ENCODE measurements around the gene FBXW7. TPM values are rescaled to one million over a fixed set of nuclear protein-coding genes. Genes with fewer than 3 reads are reported as not detected.

The FBXW7 gene
- total RNA-seq, 1 experiment from 2014 or later = 27.1 TPM

DNA sequence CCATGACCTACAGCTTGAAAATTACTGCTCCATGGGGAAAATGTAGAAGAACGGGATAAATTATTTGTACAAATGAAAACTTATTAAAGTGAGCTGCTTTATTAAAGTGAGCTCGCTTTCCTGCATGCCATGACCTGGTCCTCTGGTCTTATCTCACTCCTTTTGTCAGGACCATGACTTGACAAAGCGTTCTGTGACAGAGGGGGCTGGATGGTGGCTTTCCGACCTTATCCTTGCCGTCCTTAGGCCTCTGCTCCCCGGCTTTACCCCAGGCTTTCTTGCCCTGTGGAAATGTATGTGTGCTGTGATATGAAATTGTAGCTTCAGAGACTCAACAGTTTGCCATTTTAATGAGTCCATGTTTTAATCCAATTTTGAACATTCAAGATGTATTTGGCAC is 44.0 kb upstream of the FBXW7 start:
- Histone ChIP-seq H2AK5ac (ENCODE audit: insufficient read length, low read length) (no peak overlapping the region), H3K79me2 (ENCODE audit: insufficient read depth, low read length) (no peaks in the 10 kb centered on the region), H3K27me3 (ENCODE audit: insufficient read depth, low read length) (no peaks in the 10 kb centered on the region), H2BK20ac (ENCODE audit: low read depth, low read length, poor library complexity, severe bottlenecking) (no peak overlapping the region), H3K4me1 (ENCODE audit: insufficient read depth, low read length) (no peaks in the 10 kb centered on the region; the same call in 1 of the 2 replicates), H2BK15ac (ENCODE audit: low read depth, low read length) (no peak overlapping the region), H2BK12ac (ENCODE audit: insufficient read length, low read depth, low read length) (no peak overlapping the region), H4K20me1 (ENCODE audit: control insufficient read depth, insufficient read depth, insufficient read length) (no peaks in the 10 kb centered on the region), H4K8ac (replicated peaks; ENCODE audit: insufficient read length, low read depth, low read length) (no peak overlapping the region), H3K23ac (ENCODE audit: insufficient read length, low read depth, low read length) (no peak overlapping the region), H3K9me3 (ENCODE audit: control insufficient read depth, low read depth, low read length) (no peaks in the 10 kb centered on the region), H3K18ac (ENCODE audit: insufficient read length, low read depth, low read length) (no peak overlapping the region), H2BK120ac (ENCODE audit: low read depth, low read length, poor library complexity, severe bottlenecking) (no peak overlapping the region), H3K4ac (ENCODE audit: low read depth, low read length) (no peak overlapping the region), H4K91ac (ENCODE audit: insufficient read length, low read depth, low read length) (no peak overlapping the region), H3K14ac (ENCODE audit: insufficient read depth, low read length) (no peak overlapping the region), H3T11ph (ENCODE audit: low read length) (no peak overlapping the region), H3K56ac (ENCODE audit: insufficient read length, low read depth, low read length) (no peak overlapping the region), H3K27ac (ENCODE audit: insufficient read length, low read depth, low read length) (no peak overlapping the region), H2AFZ (ENCODE audit: low read length) (no peak overlapping the region), H3K9ac (ENCODE audit: extremely low read depth, insufficient read length, low read length) (no peak overlapping the region), H3K79me1 (ENCODE audit: insufficient read depth, low read depth, low read length, poor library complexity, severe bottlenecking) (no peaks in the 10 kb centered on the region), H2BK5ac (ENCODE audit: insufficient read length, low read length) (no peak overlapping the region), H3K23me2 (ENCODE audit: insufficient read length, low read depth, low read length, poor library complexity, severe bottlenecking) (no peaks in the 10 kb centered on the region), H3K4me2 (ENCODE audit: insufficient read depth, insufficient read length, low read length) (no peak overlapping the region), H4K5ac (ENCODE audit: insufficient read length, low read depth, low read length) (no peak overlapping the region)
- TF ChIP-seq, protein P1, sequence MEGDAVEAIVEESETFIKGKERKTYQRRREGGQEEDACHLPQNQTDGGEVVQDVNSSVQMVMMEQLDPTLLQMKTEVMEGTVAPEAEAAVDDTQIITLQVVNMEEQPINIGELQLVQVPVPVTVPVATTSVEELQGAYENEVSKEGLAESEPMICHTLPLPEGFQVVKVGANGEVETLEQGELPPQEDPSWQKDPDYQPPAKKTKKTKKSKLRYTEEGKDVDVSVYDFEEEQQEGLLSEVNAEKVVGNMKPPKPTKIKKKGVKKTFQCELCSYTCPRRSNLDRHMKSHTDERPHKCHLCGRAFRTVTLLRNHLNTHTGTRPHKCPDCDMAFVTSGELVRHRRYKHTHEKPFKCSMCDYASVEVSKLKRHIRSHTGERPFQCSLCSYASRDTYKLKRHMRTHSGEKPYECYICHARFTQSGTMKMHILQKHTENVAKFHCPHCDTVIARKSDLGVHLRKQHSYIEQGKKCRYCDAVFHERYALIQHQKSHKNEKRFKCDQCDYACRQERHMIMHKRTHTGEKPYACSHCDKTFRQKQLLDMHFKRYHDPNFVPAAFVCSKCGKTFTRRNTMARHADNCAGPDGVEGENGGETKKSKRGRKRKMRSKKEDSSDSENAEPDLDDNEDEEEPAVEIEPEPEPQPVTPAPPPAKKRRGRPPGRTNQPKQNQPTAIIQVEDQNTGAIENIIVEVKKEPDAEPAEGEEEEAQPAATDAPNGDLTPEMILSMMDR (conservative IDR thresholded peaks at IDR 0.05) = no peak
- no peak overlapping the region for H3K4me3 Mint-ChIP-seq
- H3K4me1 Mint-ChIP-seq = peaks cover 9 to 10% of the 10 kb centered on the region in 2 experiments
- WGBS (ENCODE audit: extremely low coverage, insufficient read length, low lambda C conversion rate) = no CpG with 5 or more reads among the region's 6 CpGs
- H3K27me3 Mint-ChIP-seq (ENCODE audit: low read depth) = no peaks in the 10 kb centered on the region
- no peak for DNase-seq
- H3K36me3 Mint-ChIP-seq (ENCODE audit: insufficient read depth in 1 of 3, low read depth in 3 of 3) = no peaks in the 10 kb centered on the region
- no peak overlapping the region for H3K27ac Mint-ChIP-seq
- H3K9me3 Mint-ChIP-seq = no peaks in the 10 kb centered on the region; a peak in 1 of 5 replicates
